Kidney epithelial cell (primary cell): ENCODE measurements around the gene GPC6. TPM values are rescaled to one million over a fixed set of nuclear protein-coding genes. Genes with fewer than 3 reads are reported as not detected.

Source experiments
- DNase-seq: peaks from one replicate; pipeline ENCODE4 v3.0.0-alpha.2; 2010; ENCODE audit warnings: low read depth
- H3K27me3 ChIP-seq: 2 replicates; pipeline ENCODE4 v1.6.0; 2011; ENCODE audit warnings: low read length; ENCODE audit not compliant: control insufficient read depth, insufficient read depth
- H3K36me3 ChIP-seq: 2 replicates; pipeline ENCODE4 v1.5.1; 2011; ENCODE audit warnings: low read length; ENCODE audit not compliant: control insufficient read depth, insufficient read depth
- H3K4me3 ChIP-seq: 2 replicates; pipeline ENCODE4 v1.5.1; 2011; ENCODE audit warnings: low read depth, mild to moderate bottlenecking, control low read depth, low read length
- CTCF ChIP-seq: IDR thresholded peaks from 2 replicates; pipeline ENCODE4 v1.5.1; 2011; ENCODE audit warnings: mild to moderate bottlenecking, moderate library complexity, low read length, control low read depth, inconsistent platforms; ENCODE audit not compliant: insufficient read depth, poor library complexity, severe bottlenecking
- total RNA-seq: library from RNA; depleted of rRNA; stranded (reverse); fragments of >200 nt; gene quantifications from 2 replicates; pipeline ENCODE4 v1.2.3, GENCODE V29; 2015

The GPC6 gene
- total RNA-seq, 1 donor from 2014 or later: 62.7 TPM

GRCh38 chr13:93265800-93266199 is 39.2 kb downstream of the GPC6 start:
- no peak for TF ChIP-seq CTCF

GRCh38 chr13:93266681-93267080 is 40.1 kb downstream of the GPC6 start:
- TF ChIP-seq CTCF: no peak
- H3K4me3 ChIP-seq: no peak overlapping the region
- H3K36me3 ChIP-seq: no peaks in the 10 kb centered on the region
- no peak for DNase-seq
- H3K27me3 ChIP-seq: no peaks in the 10 kb centered on the region

More at GRCh38 chr13:93265800-93266199, 39.2 kb downstream of the GPC6 start:
- H3K4me3 ChIP-seq: no peak overlapping the region
- no peaks in the 10 kb centered on the region for H3K27me3 ChIP-seq
- no peaks in the 10 kb centered on the region for H3K36me3 ChIP-seq
- no peak for DNase-seq

- no peaks in the 10 kb centered on the region for H3K27me3 ChIP-seq
- no peaks in the 10 kb centered on the region for H3K36me3 ChIP-seq
- no peak for DNase-seq
These were observed 41.9 kb downstream of the GPC6 start for GRCh38 chr13:93268327-93269028.

GRCh38 chr13:93270769-93271742 is 44.4 kb downstream of the GPC6 start:
- no peaks in the 10 kb centered on the region for H3K36me3 ChIP-seq
- no peak for DNase-seq
- TF ChIP-seq CTCF: no peak
- H3K27me3 ChIP-seq: no peaks in the 10 kb centered on the region
- no peak overlapping the region for H3K4me3 ChIP-seq

More at GRCh38 chr13:93268327-93269028, 41.9 kb downstream of the GPC6 start:
- TF ChIP-seq CTCF: no peak
- no peak overlapping the region for H3K4me3 ChIP-seq

- Histone ChIP-seq H3K4me3 (no peak overlapping the region), H3K36me3 (no peaks in the 10 kb centered on the region), H3K27me3 (no peaks in the 10 kb centered on the region)
- TF ChIP-seq CTCF: no peak
- DNase-seq: no peak
These were observed 53.4 kb downstream of the GPC6 start for GRCh38 chr13:93279982-93280381.
